ENCODE data around the gene NELFA. TPM values are rescaled to one million over a fixed set of nuclear protein-coding genes. Genes with fewer than 3 reads are reported as not detected.
"Not testable (repeated sequence)": the region's sequence is repeated elsewhere in the genome, so short reads cannot be mapped to it uniquely, and the experiment has no call there.

Gene NELFA
- polyA plus RNA-seq, 4 donors = 12.7 to 35.1 (median 22.6) TPM

DNA sequence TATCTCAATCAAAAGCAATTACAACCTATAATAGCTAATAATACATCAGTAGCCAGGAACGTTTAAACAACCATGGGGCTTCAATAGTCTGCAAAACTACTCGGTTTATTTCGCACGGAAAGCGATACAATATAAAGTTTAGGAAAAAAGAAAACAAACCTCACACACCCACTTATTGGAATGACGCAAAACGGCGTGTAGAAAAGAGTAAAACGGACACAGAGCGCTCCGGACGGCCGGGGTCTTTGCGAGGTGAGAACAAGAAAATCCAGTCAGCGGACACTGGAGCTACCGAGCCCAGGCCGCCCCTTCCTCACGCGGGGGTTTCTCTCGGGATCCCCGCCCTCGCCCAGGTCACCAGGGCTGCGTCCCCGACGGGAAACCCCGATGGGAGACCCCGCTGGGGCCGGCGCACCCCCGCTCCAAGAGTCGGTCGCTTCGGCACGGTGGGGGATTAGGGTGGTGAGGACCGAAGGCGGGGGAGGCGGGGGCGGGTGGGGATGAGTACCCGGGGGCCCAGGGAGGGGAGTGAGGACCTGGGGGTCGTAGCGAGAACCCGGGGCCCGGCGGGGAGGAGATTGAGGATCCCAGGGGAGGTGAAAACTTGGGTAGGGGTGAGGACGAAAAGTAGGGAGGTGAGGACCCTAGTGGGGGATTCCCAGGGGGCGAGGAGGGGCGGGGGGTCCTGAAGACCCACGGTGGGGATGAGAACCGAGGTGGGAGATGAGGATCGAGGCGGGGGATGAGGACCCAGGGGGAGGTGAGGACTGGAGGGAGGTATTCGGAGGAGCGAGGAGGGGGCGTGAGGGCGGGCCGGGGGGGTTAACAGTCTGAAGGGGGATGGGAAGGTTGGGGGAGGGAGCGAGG, 737 bp downstream of the NELFA start:
- H3K36me3 ChIP-seq (ENCODE audit: control insufficient read depth in 3 of 3, insufficient read depth in 2 of 3, low read depth in 1 of 3, low read length in 3 of 3) = peaks cover 0 to 21% (median 5%) of the 10 kb centered on the region in 3 donors
- H3K4me3 ChIP-seq (ENCODE audit: low read depth in 1 of 3, low read length in 3 of 3) = peak overlapping the region; percentile 82 to 94 (median 89)
- FAIRE-seq (no peak), DNase-seq (peak in 1 of 2 donors; percentile 28)
- 0 to 1% (median 1%) methylated on average over 43 to 57 of the region's 57 CpGs for WGBS, 3 donors
- H3K27ac ChIP-seq (ENCODE audit: low read depth in 1 of 3, low read length in 2 of 3) = peak overlapping the region in 1 of 3 donors; percentile 92
- H3K27me3 ChIP-seq (ENCODE audit: control insufficient read depth in 3 of 3, insufficient read depth in 3 of 3, low read length in 3 of 3) = no peaks in the 10 kb centered on the region
- H3K9me3 ChIP-seq (ENCODE audit: control insufficient read depth in 2 of 2, insufficient read depth in 1 of 2, low read depth in 1 of 2, low read length in 1 of 2) = no peaks in the 10 kb centered on the region
- H3K4me1 ChIP-seq (ENCODE audit: control insufficient read depth in 3 of 3, insufficient read depth in 2 of 3, low read depth in 1 of 3, low read length in 2 of 3) = peaks cover 0 to 3% (median 2%) of the 10 kb centered on the region in 3 donors

DNA sequence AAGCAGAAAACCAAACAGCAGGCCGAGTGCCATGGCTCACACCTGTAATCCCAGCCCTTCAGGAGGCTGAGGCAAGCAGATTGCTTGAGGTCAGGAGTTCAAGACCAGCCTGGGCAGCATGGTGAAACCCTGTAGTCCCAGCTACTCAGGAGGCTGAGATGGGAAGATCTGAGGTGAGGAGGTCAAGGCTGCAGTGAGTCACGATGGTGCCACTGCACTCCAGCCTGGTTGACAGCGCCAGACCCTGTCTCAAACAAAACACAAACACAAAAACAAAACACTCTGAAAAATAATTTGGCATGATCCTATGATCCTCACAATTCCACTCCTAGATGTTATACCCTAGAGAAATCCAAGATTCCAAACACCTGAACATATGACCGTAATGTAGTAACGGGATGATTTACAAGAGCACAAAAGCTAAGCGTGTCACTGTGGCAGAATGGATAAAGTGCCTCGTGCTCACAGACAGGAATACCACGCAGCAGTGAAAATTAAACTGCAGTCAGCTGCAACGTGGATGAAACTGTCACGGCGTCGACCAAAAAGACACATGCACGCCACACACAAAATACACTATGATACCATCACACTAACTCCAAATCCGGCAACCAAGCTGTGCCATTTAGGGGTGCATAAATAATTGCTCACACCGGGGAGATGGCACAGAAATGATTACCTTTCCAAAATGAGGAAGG, 1.7 kb downstream of the NELFA start:
- peaks cover 0 to 3% (median 2%) of the 10 kb centered on the region in 3 donors for H3K4me1 ChIP-seq (ENCODE audit: control insufficient read depth in 3 of 3, insufficient read depth in 2 of 3, low read depth in 1 of 3, low read length in 2 of 3)
- H3K4me3 ChIP-seq (ENCODE audit: low read depth in 1 of 3, low read length in 3 of 3) = peak overlapping the region in 2 of 3 donors; percentile 89 to 94
- 84 to 87% (median 85%) methylated on average over 15 of the region's 15 CpGs for WGBS, 3 donors
- H3K27ac ChIP-seq (ENCODE audit: low read depth in 1 of 3, low read length in 2 of 3) = no peak overlapping the region
- H3K27me3 ChIP-seq (ENCODE audit: control insufficient read depth in 3 of 3, insufficient read depth in 3 of 3, low read length in 3 of 3) = no peaks in the 10 kb centered on the region
- DNase-seq (no peak), FAIRE-seq (no peak)
- H3K36me3 ChIP-seq (ENCODE audit: control insufficient read depth in 3 of 3, insufficient read depth in 2 of 3, low read depth in 1 of 3, low read length in 3 of 3) = peaks cover 0 to 21% (median 5%) of the 10 kb centered on the region in 3 donors
- H3K9me3 ChIP-seq (ENCODE audit: control insufficient read depth in 2 of 2, insufficient read depth in 1 of 2, low read depth in 1 of 2, low read length in 1 of 2) = no peaks in the 10 kb centered on the region

DNA sequence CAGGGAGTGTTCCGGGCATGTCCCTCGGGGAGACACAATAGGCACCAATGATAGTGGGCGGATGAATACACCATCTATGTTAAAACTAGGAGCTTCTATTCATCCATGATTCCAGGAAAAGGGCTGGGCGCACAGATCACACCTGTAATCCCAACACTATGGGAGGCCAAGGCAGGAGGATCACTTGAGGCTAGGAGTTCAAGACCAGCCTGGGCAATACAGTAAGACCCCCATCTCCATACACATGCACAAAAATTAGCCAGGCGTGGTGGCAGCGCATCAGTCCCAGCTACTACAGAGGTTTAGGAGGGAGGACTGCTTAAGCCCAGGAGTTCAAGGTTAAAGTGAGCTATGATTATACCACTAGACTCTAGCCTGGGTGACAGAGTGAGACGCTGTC, 2.4 kb downstream of the NELFA start:
- 89 to 95% (median 90%) methylated on average over 7 of the region's 7 CpGs for WGBS, 3 donors
- Histone ChIP-seq H3K27ac (ENCODE audit: low read depth in 1 of 3, low read length in 2 of 3) (no peak overlapping the region), H3K9me3 (ENCODE audit: control insufficient read depth in 2 of 2, insufficient read depth in 1 of 2, low read depth in 1 of 2, low read length in 1 of 2) (no peaks in the 10 kb centered on the region), H3K27me3 (ENCODE audit: control insufficient read depth in 3 of 3, insufficient read depth in 3 of 3, low read length in 3 of 3) (no peaks in the 10 kb centered on the region), H3K36me3 (ENCODE audit: control insufficient read depth in 3 of 3, insufficient read depth in 2 of 3, low read depth in 1 of 3, low read length in 3 of 3) (peaks cover 0 to 21% (median 5%) of the 10 kb centered on the region in 3 donors), H3K4me3 (ENCODE audit: low read depth in 1 of 3, low read length in 3 of 3) (peak overlapping the region in 1 of 3 donors; percentile 4), H3K4me1 (ENCODE audit: control insufficient read depth in 3 of 3, insufficient read depth in 2 of 3, low read depth in 1 of 3, low read length in 2 of 3) (peaks cover 0 to 3% (median 2%) of the 10 kb centered on the region in 3 donors)
- DNase-seq (no peak), FAIRE-seq (no peak)

DNA sequence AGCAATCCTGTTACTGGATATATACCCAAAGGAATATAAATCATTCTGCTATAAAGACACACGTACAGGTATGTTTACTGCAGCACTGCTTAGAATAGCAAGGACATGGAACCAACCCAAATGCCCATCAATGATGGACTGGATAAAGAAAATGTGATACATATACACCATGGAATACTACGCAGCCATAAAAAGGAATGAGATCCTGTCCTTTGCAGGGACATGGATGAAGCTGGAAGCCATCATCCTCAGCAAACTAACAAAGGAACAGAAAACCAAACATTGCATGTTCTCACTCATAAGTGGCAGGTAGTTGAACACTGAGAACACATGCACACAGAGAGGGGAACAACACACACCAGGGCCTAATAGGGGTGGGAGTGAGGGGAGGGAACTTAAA, 5.4 kb downstream of the NELFA start:
- not testable (repeated sequence) for FAIRE-seq; H3K27me3 ChIP-seq (ENCODE audit: control insufficient read depth in 3 of 3, insufficient read depth in 3 of 3, low read length in 3 of 3); H3K4me3 ChIP-seq (ENCODE audit: low read depth in 1 of 3, low read length in 3 of 3); H3K4me1 ChIP-seq (ENCODE audit: control insufficient read depth in 3 of 3, insufficient read depth in 2 of 3, low read depth in 1 of 3, low read length in 2 of 3); DNase-seq; H3K27ac ChIP-seq (ENCODE audit: low read depth in 1 of 3, low read length in 2 of 3); H3K9me3 ChIP-seq (ENCODE audit: control insufficient read depth in 2 of 2, insufficient read depth in 1 of 2, low read depth in 1 of 2, low read length in 1 of 2)
- peaks cover 0 to 21% (median 5%) of the 10 kb centered on the region in 3 donors for H3K36me3 ChIP-seq (ENCODE audit: control insufficient read depth in 3 of 3, insufficient read depth in 2 of 3, low read depth in 1 of 3, low read length in 3 of 3)
- WGBS, 3 donors = 92 to 98% (median 98%) methylated on average over 2 of the region's 2 CpGs

DNA sequence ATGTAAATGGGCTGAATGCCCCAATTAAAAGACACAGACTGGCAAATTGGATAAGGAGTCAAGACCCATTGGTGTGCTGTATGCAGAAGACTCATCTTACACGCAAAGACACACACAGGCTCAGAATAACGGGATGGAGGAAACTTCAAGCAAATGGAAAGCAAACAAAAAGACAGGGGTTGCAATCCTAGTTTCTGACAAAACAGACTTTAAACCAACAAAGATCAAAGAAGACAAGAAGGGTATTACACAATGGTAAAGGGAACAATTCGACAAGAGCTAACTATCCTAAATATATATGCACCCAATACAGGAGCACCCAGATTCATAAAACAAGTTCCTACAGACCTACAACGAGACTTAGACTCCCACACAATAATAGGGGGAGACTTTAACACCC, 9.5 kb downstream of the NELFA start:
- not testable (repeated sequence) for DNase-seq; FAIRE-seq; H3K4me3 ChIP-seq (ENCODE audit: low read depth in 1 of 3, low read length in 3 of 3); H3K27me3 ChIP-seq (ENCODE audit: control insufficient read depth in 3 of 3, insufficient read depth in 3 of 3, low read length in 3 of 3); H3K4me1 ChIP-seq (ENCODE audit: control insufficient read depth in 3 of 3, insufficient read depth in 2 of 3, low read depth in 1 of 3, low read length in 2 of 3); H3K27ac ChIP-seq (ENCODE audit: low read depth in 1 of 3, low read length in 2 of 3)
- peaks cover 0 to 23% of the 10 kb centered on the region in 2 donors for H3K9me3 ChIP-seq (ENCODE audit: control insufficient read depth in 2 of 2, insufficient read depth in 1 of 2, low read depth in 1 of 2, low read length in 1 of 2)
- H3K36me3 ChIP-seq (ENCODE audit: control insufficient read depth in 3 of 3, insufficient read depth in 2 of 3, low read depth in 1 of 3, low read length in 3 of 3) = peaks cover 0 to 15% (median 1%) of the 10 kb centered on the region in 3 donors
- WGBS, 3 donors = 94 to 96% (median 96%) methylated on average over 4 of the region's 4 CpGs

DNA sequence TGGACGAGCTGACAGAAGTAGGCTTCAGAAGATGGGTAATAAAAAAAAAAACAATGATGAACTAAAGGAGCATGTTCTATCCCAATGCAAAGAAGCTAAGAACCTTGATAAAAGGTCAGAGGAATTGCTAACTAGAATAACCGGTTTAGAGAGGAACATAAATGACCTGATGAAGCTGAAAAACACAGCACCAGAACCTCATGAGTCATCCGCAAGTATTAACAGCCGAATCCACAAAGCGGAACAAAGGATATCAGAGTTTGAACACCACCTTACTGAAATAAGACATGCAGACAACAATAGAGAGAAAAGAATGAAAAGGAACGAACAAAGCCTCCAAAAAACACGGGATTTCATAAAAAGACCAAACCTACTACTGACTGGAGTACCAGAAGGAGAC, 10.5 kb downstream of the NELFA start:
- FAIRE-seq (no peak), DNase-seq (peak; percentile 38 to 77)
- WGBS, 3 donors = 14 to 68% (median 49%) methylated on average over 7 of the region's 7 CpGs
- Histone ChIP-seq H3K36me3 (ENCODE audit: control insufficient read depth in 3 of 3, insufficient read depth in 2 of 3, low read depth in 1 of 3, low read length in 3 of 3) (peaks cover 0 to 19% (median 0%) of the 10 kb centered on the region in 3 donors), H3K4me1 (ENCODE audit: control insufficient read depth in 3 of 3, insufficient read depth in 2 of 3, low read depth in 1 of 3, low read length in 2 of 3) (peaks cover 0 to 3% (median 0%) of the 10 kb centered on the region in 3 donors), H3K4me3 (ENCODE audit: low read depth in 1 of 3, low read length in 3 of 3) (no peak overlapping the region), H3K27me3 (ENCODE audit: control insufficient read depth in 3 of 3, insufficient read depth in 3 of 3, low read length in 3 of 3) (no peaks in the 10 kb centered on the region), H3K27ac (ENCODE audit: low read depth in 1 of 3, low read length in 2 of 3) (peak overlapping the region in 1 of 3 donors; percentile 2), H3K9me3 (ENCODE audit: control insufficient read depth in 2 of 2, insufficient read depth in 1 of 2, low read depth in 1 of 2, low read length in 1 of 2) (peaks cover 0 to 23% of the 10 kb centered on the region in 2 donors)

DNA sequence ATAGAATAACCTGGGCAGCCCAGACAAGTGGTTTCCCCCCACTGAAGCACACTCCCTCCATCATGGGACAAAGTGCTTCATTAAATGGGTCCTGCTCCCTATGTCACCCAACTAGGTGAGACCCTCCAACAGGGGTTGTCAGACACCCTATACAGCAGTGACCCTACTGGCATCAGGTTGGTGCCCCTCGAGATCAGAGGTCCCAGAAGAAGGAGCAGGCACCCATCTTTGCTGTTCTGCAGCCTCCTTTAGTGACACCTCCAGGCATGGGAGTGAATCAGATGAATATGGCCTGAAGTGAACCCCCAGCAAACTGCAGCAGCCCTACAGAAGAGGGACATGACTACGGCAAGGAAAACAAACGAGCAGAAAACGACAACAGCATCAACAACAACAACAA, 11.1 kb downstream of the NELFA start:
- DNase-seq (no peak), FAIRE-seq (no peak)
- H3K27me3 ChIP-seq (ENCODE audit: control insufficient read depth in 3 of 3, insufficient read depth in 3 of 3, low read length in 3 of 3) = no peaks in the 10 kb centered on the region
- H3K4me1 ChIP-seq (ENCODE audit: control insufficient read depth in 3 of 3, insufficient read depth in 2 of 3, low read depth in 1 of 3, low read length in 2 of 3) = peaks cover 0 to 3% (median 0%) of the 10 kb centered on the region in 3 donors
- H3K9me3 ChIP-seq (ENCODE audit: control insufficient read depth in 2 of 2, insufficient read depth in 1 of 2, low read depth in 1 of 2, low read length in 1 of 2) = peaks cover 0 to 23% of the 10 kb centered on the region in 2 donors
- H3K27ac ChIP-seq (ENCODE audit: low read depth in 1 of 3, low read length in 2 of 3) = no peak overlapping the region
- WGBS, 3 donors = 93 to 96% (median 94%) methylated on average over 4 of the region's 4 CpGs
- peaks cover 0 to 22% (median 0%) of the 10 kb centered on the region in 3 donors for H3K36me3 ChIP-seq (ENCODE audit: control insufficient read depth in 3 of 3, insufficient read depth in 2 of 3, low read depth in 1 of 3, low read length in 3 of 3)
- H3K4me3 ChIP-seq (ENCODE audit: low read depth in 1 of 3, low read length in 3 of 3) = no peak overlapping the region

DNA sequence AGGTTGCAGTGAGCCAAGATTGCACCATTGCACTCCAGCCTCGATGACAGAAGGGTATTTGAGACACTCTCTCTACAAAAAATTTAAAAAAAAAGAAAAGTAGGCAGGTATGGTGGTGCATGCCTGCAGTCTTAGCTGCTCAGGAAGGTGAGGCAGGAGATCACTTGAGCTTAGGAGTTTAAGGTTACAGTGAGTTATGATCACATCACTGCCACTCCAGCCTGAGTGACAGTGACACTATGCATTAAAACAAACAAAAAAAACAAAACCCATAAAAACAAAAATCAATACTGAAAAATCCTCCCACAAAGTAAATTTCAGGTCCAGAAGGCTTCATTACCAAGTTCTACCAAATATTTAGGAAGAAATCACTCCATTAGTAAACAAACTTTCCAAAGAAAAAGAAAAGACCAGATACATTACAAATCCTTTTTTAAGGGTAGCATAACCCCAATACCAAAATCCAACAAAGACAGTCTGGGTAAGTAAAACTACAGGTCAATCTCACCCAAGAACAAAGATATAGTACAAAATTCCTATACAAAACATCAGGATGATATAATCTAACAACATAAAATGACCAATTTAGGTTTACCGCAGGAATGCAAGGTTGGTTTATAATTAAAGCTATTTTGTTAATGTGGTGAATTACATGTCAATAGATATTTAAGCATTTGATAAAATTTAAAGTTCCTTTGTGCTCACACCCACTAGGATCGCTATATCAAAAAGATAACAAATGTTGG, 11.7 kb downstream of the NELFA start:
- Histone ChIP-seq H3K4me1 (ENCODE audit: control insufficient read depth in 3 of 3, insufficient read depth in 2 of 3, low read depth in 1 of 3, low read length in 2 of 3) (peaks cover 0 to 3% (median 0%) of the 10 kb centered on the region in 3 donors), H3K4me3 (ENCODE audit: low read depth in 1 of 3, low read length in 3 of 3) (no peak overlapping the region), H3K36me3 (ENCODE audit: control insufficient read depth in 3 of 3, insufficient read depth in 2 of 3, low read depth in 1 of 3, low read length in 3 of 3) (peaks cover 0 to 22% (median 0%) of the 10 kb centered on the region in 3 donors), H3K27me3 (ENCODE audit: control insufficient read depth in 3 of 3, insufficient read depth in 3 of 3, low read length in 3 of 3) (no peaks in the 10 kb centered on the region), H3K9me3 (ENCODE audit: control insufficient read depth in 2 of 2, insufficient read depth in 1 of 2, low read depth in 1 of 2, low read length in 1 of 2) (peaks cover 0 to 23% of the 10 kb centered on the region in 2 donors), H3K27ac (ENCODE audit: low read depth in 1 of 3, low read length in 2 of 3) (no peak overlapping the region)
- FAIRE-seq (no peak), DNase-seq (no peak)
- 79 to 91% (median 88%) methylated on average over 3 of the region's 3 CpGs for WGBS, 3 donors

Measured in small intestine (tissue), 7 donors.